ENCODE results near the gene REL.

Gene REL

DNA sequence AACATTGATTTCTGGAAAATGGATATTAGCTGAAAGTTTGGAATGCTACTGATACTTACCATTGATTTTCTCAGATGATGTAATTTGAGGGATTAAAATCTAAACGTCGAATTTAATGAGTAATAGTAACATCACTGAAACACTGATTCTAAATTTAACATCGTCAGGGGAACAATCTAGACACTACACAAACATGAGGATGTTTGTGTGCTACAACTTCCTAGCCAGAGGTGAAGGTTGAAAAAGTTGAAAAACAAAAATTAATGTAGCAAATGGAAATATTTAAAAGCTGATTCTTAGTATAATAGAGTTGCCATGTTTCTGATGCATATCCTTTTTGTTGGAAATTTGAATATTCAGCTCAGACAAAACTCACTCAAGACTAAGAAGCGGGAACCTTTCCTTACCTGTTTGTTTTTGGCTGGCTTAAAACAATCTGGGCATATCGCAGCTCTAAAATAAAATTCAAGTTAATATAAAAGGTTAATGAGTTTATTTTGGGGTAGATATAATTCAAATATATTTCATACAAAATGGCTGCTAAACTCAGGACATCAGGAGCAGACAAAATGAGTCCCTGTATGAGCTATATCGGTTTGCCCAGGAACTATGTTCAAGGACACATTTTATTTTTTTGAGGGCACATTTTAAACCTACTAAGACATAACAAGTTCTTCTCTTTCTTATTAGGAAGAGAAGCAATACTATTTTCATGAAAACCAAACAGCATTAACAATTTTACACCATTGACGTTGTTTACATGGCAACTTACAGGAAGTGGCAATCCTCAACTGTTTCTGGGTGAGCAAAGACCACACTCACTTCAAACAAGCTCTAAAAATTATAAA is 83.5 kb downstream of the REL start:
- no peak for DNase-seq (ENCODE audit: low spot score)

DNA sequence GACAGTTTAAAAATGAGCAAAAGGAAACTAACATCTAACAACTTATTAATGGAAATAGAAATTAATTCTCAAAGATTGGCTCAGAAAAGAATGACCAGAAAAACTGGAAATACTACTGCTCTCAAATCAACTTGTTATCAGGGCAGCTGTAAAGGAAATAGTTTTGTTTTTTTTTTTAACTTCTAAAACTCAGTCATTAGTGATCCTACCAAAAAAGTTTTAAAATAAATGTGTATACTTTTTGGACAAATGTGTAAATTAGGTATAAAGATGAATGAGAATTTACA is 84.1 kb downstream of the REL start:
- no peak for DNase-seq (ENCODE audit: low spot score)

DNA sequence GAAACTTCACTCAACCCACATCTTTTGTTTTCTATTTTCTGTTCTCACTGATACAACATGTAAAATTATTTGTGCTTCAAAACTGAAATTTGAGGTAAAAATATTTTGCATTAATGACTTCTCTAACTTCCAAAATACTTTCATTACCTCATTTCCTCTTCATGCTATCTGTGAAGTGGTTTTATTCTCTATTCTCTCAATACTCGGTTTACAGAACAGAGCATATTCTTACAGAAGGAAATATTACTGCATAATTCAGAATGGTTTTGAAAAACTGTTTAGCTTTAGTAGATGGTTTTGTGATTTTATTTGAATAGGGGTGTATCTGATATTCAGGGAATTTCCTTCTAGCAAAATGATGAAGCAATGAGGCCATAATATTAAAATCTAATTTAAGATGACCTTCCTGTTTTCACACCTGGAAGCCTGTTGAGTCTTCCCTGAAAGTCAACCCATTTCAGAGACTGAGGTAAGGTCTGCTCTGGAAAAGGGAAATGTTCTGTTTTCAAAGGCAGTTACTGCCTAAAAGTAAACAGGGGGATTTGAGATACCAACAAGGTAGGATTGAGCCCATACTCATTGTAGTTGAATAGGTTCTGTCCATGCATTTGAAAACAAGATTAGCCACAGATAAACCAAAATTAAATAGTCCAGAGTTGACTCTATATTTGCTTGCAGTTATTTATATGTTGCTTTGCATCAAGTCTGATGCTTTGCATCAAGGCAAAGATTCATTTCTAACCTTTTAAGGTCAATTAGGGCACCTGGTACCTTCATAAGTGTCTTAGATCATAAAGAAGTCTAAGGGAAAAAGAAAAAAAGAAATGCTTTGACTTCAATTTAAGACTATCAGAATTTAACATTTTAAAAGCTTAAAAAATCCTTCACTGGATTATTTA is 85.4 kb downstream of the REL start:
- DNase-seq (ENCODE audit: low spot score) = no peak

DNA sequence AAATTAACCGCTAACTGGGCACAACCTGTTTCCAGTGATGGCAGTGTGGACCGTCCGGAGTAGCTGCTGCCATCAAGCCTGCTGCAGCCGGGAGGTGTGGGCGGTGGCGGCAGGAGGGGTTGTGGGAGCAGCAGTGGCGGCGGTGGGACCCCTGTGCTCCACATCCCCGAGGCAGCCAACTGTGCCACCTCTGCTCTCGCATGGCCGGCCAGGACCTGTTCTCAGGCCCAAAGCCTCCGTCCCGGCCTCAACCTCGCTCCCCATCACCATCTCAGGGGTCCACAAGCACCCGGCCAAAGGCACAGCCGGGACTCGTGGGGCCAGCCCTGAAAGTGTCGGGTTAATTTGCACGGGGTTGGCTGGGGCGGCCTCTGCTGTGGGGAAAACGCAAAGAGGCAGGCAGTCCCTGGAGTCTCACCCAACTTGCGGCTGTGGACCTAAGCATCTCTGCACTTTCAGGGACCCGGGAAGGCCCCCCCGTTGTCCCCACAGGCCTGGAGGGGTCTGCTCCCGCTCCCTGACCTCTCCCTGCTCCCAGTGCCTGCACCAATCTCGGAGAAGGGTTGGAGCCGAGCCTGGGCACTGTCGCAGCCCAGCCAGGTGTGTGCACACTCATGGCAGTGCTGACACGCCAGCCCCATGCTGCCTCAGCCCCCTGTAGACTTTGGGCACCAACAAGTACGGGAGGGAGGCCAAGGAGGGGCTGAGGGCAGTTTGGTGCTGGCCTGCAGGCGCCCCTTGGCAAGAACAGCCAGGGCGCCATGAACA is 91.7 kb downstream of the REL start:
- DNase-seq (ENCODE audit: low spot score) = no peak

DNA sequence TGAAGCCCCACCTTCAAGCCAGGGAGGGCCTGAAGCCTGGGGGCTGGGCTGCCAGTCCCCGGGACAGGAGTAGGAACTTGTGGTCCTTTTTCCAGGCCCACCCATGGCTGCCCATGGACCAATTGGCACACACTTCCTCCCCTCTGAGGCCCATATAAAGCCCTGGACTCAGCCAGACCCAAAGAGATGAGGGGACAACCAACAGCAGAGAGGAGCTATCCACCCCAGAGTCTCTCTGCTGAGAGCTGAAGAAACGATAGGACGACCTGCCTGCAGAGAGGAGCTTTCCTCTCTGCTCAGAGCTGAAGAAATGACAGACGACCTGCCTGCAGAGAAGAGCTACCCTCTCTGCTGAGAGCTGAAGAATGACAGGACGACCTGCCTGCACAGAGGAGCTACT is 92.3 kb downstream of the REL start:
- DNase-seq (ENCODE audit: low spot score) = no peak

DNA sequence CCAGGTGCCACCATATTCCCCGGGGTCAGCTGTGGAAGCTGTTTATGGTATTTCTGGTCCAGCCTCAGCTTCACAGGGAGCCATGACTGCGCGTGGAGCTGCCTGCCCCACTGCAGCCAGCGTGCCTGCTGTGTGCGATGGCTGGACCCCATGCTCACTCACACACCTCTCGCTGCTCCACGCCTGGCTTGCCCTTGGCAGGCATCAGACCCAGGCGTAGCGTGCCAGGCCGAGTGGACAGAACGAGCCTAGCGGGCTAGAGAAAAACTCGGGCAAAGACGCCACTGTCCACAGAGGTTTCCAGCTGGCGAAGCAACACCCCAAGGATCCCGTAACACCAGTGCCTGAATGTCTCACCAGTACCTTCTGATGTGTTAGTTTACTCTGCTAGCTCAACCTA is 93.3 kb downstream of the REL start:
- no peak for DNase-seq (ENCODE audit: low spot score)

All from iPS-NIHi11 (cell line).